A549 (cell line): Measurements from ENCODE around the gene SERINC3. TPM values are rescaled to one million over a fixed set of nuclear protein-coding genes. Genes with fewer than 3 reads are reported as not detected.
A peak's percentile ranks its signal among the peaks of the same experiment; 100 is the strongest.

ENCODE experiments used
- ATAC-seq, 2 experiments: fragments of 200-7000 bp in 1 of 2; fragments of >200 bp in 1 of 2; cut with Nextera tagmentation in 1 of 2; cut with Tn5 transposase in 1 of 2; 3 replicates each; pipeline versions ENCODE4 v1.8.0 to v1.9.1; 2018 to 2020; ENCODE audit warnings: mild to moderate bottlenecking in 1 of 2, moderate library complexity in 1 of 2
- CTCF ChIA-PET: fragments of 300-600 bp; sonication (Branson Sonifier 250); formaldehyde crosslinking; extraction: SDS; loops from one replicate; lab custom pipeline; 2021; ENCODE audit warnings: antibody characterized with exemption, inconsistent platforms; lab: Yijun Ruan, JAX
- POLR2A ChIA-PET: fragments of 350-600 bp; formaldehyde crosslinking; extraction: SDS; loops from one replicate; lab custom pipeline; 2021; ENCODE audit warnings: antibody characterized with exemption, inconsistent platforms; lab: Yijun Ruan, JAX
- DNase-seq, 2 experiments: peaks; one replicate each; pipeline versions ENCODE4 v3.0.0 to v3.0.0-alpha.2; 2011 to 2016; ENCODE audit warnings: low read depth in 1 of 2, low spot score in 1 of 2
- FAIRE-seq: peaks from 2 replicates; lab custom pipeline; 2011; peaks lifted over from hg19 to GRCh38; lab: Jason Lieb, UNC
- H3K27ac ChIP-seq, 2 experiments: fragments of >200 bp; sonication (Bioruptor Twin); formaldehyde crosslinking; 3 replicates each; pipeline ENCODE4 v1.5.1; 2016 to 2017
- H3K4me1 ChIP-seq: fragments of >200 bp; sonication (Bioruptor Twin); formaldehyde crosslinking; 3 replicates; pipeline ENCODE4 v1.6.1; 2016
- H3K4me2 ChIP-seq: fragments of >200 bp; sonication (Bioruptor Twin); formaldehyde crosslinking; 3 replicates; pipeline ENCODE4 v1.6.1; 2016
- H3K4me3 ChIP-seq: fragments of >200 bp; sonication (Bioruptor Twin); formaldehyde crosslinking; 3 replicates; pipeline ENCODE4 v1.5.1; 2016
- H3K9me3 ChIP-seq: fragments of >200 bp; sonication (Bioruptor Twin); formaldehyde crosslinking; 3 replicates; pipeline ENCODE4 v1.6.1; 2016
- CBX8 ChIP-seq: fragments of 200-600 bp; sonication (generic); IDR thresholded peaks from 2 replicates; pipeline ENCODE4 v1.6.1; 2016
- CHD4 ChIP-seq: fragments of 200-600 bp; sonication (generic); IDR thresholded peaks from 2 replicates; pipeline ENCODE4 v1.6.1; 2016; ENCODE audit warnings: antibody characterized with exemption, mild to moderate bottlenecking, borderline replicate concordance
- EHF ChIP-seq: fragments of 250-450 bp; sonication (Bioruptor Pico); IDR thresholded peaks from 2 replicates; pipeline ENCODE4 v1.5.0; 2020; ENCODE audit warnings: mild to moderate bottlenecking
- EHMT2 ChIP-seq: fragments of 200-600 bp; sonication (generic); IDR thresholded peaks from 2 replicates; pipeline ENCODE4 v1.6.1; 2016; ENCODE audit warnings: antibody characterized with exemption, low read depth, mild to moderate bottlenecking, moderate library complexity
- EP300 ChIP-seq, 2 experiments: fragments of >200 bp; sonication (Bioruptor Twin); formaldehyde crosslinking; IDR thresholded peaks; 2 replicates in 1 of 2; 3 replicates in 1 of 2; pipeline ENCODE4 v1.6.1; 2016 to 2017
- ESRRA ChIP-seq: fragments of 150-350 bp; IDR thresholded peaks from 2 replicates; pipeline ENCODE4 v1.6.1; 2014; ENCODE audit warnings: mild to moderate bottlenecking, low read length, borderline replicate concordance
- FOSL2 ChIP-seq, 2 experiments: fragments of 450-650 bp in 1 of 2; fragments of >200 bp in 1 of 2; sonication (Bioruptor Twin) in 1 of 2; formaldehyde crosslinking; IDR thresholded peaks; 2 replicates each; pipeline versions ENCODE4 v1.5.0 to v1.6.1; 2016 to 2020; ENCODE audit warnings: mild to moderate bottlenecking in 1 of 2, moderate library complexity in 1 of 2
- HOXA7 ChIP-seq: fragments of 250-450 bp; sonication (Bioruptor Pico); IDR thresholded peaks from 2 replicates; pipeline ENCODE4 v1.5.0; 2020; ENCODE audit warnings: mild to moderate bottlenecking, moderate library complexity
- HOXB13 ChIP-seq: fragments of 250-450 bp; sonication (Bioruptor Pico); IDR thresholded peaks from 2 replicates; pipeline ENCODE4 v1.5.0; 2020; ENCODE audit warnings: low read depth, mild to moderate bottlenecking, moderate library complexity
- HOXB5 ChIP-seq: fragments of 250-450 bp; sonication (Bioruptor Pico); IDR thresholded peaks from 2 replicates; pipeline ENCODE4 v1.5.0; 2020; ENCODE audit warnings: mild to moderate bottlenecking, moderate library complexity
- KDM1A ChIP-seq: fragments of 200-600 bp; sonication (generic); IDR thresholded peaks from 2 replicates; pipeline ENCODE4 v1.6.1; 2016; ENCODE audit warnings: low read depth, mild to moderate bottlenecking
- KDM5A ChIP-seq: fragments of 200-600 bp; sonication (generic); IDR thresholded peaks from 2 replicates; pipeline ENCODE4 v1.6.1; 2016; ENCODE audit warnings: antibody characterized with exemption, mild to moderate bottlenecking
- MAFK ChIP-seq: fragments of 450-650 bp; IDR thresholded peaks from 2 replicates; pipeline ENCODE4 v1.6.1; 2014; ENCODE audit not compliant: partially characterized antibody
- MAZ ChIP-seq: fragments of 150-350 bp; IDR thresholded peaks from 2 replicates; pipeline ENCODE4 v1.6.1; 2014; ENCODE audit warnings: antibody characterized with exemption, low read depth, low read length, borderline replicate concordance
- NPAS2 ChIP-seq: fragments of 250-450 bp; sonication (Bioruptor Pico); IDR thresholded peaks from 2 replicates; pipeline ENCODE4 v1.8.0; 2022; ENCODE audit warnings: mild to moderate bottlenecking, moderate library complexity, borderline replicate concordance
- NR3C1 ChIP-seq: fragments of >200 bp; sonication (Bioruptor Twin); formaldehyde crosslinking; IDR thresholded peaks from 3 replicates; pipeline ENCODE4 v1.6.1; 2017
- RCOR1 ChIP-seq: fragments of 150-350 bp; IDR thresholded peaks from 2 replicates; pipeline ENCODE4 v1.6.1; 2014; ENCODE audit warnings: antibody characterized with exemption, low read length, low read depth
- RFX5 ChIP-seq: fragments of 450-650 bp; IDR thresholded peaks from 2 replicates; pipeline ENCODE4 v1.7.1; 2014; ENCODE audit warnings: antibody characterized with exemption, mild to moderate bottlenecking, moderate library complexity
- RNF2 ChIP-seq: fragments of 200-600 bp; sonication (generic); IDR thresholded peaks from 2 replicates; pipeline ENCODE4 v1.6.1; 2016; ENCODE audit warnings: low read depth, mild to moderate bottlenecking, antibody characterized with exemption, moderate library complexity, borderline replicate concordance
- TFCP2L1 ChIP-seq: fragments of 250-450 bp; sonication (Bioruptor Pico); IDR thresholded peaks from 2 replicates; pipeline ENCODE4 v1.5.0; 2021; ENCODE audit warnings: mild to moderate bottlenecking
- TP53 ChIP-seq: fragments of 250-450 bp; sonication (Bioruptor Pico); IDR thresholded peaks from 2 replicates; pipeline ENCODE4 v1.5.0; 2021; ENCODE audit warnings: mild to moderate bottlenecking, moderate library complexity
- ZC3H11A ChIP-seq: fragments of 450-650 bp; IDR thresholded peaks from 2 replicates; pipeline ENCODE4 v1.6.1; 2014; ENCODE audit warnings: antibody characterized with exemption, mild to moderate bottlenecking
- WGBS: methylation state at CpG from one replicate; pipeline ENCODE4 v1.1.6; 2017; ENCODE audit errors: missing lambda C conversion rate; 5-methylcytosine and 5-hydroxymethylcytosine counted together
- polyA plus RNA-seq, 4 experiments: library from polyadenylated mRNA; depleted of rRNA in 3 of 4; stranded (reverse); fragments of >200 nt; fragmentation: RNase III in 1 of 4; extraction: RNeasy Plus Mini Kit Qiagen cat#74134 plus additional on column Dnase treatment in 1 of 4; gene quantifications; 2 replicates in 3 of 4; 3 replicates in 1 of 4; pipeline ENCODE4 v1.2.3, GENCODE V29; 2011 to 2017
- TF ChIP-seq, protein P1 (sequence below): fragments of 250-450 bp; sonication (Bioruptor Pico); IDR thresholded peaks from 2 replicates; pipeline ENCODE4 v1.5.0; 2021; ENCODE audit warnings: mild to moderate bottlenecking, moderate library complexity, borderline replicate concordance

Gene SERINC3
- polyA plus RNA-seq, 2 of the 4 experiments (the other 2 are of a cell fraction) = 62.9 to 159 TPM

DNA sequence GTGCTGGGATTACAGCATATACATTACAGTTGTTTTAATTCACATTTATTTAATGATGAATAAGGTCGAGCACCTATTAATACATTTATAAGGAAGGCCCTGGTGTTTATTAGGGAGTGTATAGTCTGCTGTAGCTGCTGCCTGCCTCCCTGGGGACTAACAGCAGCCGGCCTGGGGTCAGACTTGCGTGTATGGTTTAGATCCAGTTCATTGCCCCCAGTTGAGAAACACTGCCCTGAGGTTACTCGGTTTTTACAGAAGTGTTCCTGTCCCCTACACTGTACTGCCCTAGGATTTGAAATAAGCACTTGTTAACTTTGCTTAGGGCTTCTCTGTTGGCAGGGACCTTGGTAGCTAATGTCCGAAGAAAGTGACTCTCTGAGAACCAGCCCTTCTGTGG lies 42.2 kb downstream of the SERINC3 start:
- H3K4me3 ChIP-seq = no peak overlapping the region
- no peak for FAIRE-seq
- ChIA-PET POLR2A (no interaction called here), CTCF (interaction anchor here (0.9 to 2.3 kb wide), 6 partner anchors 8 to 262 kb away, joined by 3 to 11 read pairs (median 4); no protein-coding TSS in a partner anchor)
- H3K4me1 ChIP-seq = peaks cover 12% of the 10 kb centered on the region; the same call in 2 of the 3 replicates
- no peaks in the 10 kb centered on the region for H3K9me3 ChIP-seq
- no peak overlapping the region for H3K4me2 ChIP-seq
- 71% methylated on average over 5 of the region's 5 CpGs for WGBS
- H3K27ac ChIP-seq = no peak overlapping the region
- ATAC-seq = no peak
- TF ChIP-seq TP53 (CRISPR knock-in tag) = no peak
- no peak for TF ChIP-seq MAZ
- no peak for TF ChIP-seq RCOR1
- no peak for TF ChIP-seq ZC3H11A
- TF ChIP-seq ESRRA = no peak
- no peak for TF ChIP-seq HOXB5 (CRISPR knock-in tag)
- no peak for TF ChIP-seq MAFK
- no peak for TF ChIP-seq CHD4
- no peak for DNase-seq

DNA sequence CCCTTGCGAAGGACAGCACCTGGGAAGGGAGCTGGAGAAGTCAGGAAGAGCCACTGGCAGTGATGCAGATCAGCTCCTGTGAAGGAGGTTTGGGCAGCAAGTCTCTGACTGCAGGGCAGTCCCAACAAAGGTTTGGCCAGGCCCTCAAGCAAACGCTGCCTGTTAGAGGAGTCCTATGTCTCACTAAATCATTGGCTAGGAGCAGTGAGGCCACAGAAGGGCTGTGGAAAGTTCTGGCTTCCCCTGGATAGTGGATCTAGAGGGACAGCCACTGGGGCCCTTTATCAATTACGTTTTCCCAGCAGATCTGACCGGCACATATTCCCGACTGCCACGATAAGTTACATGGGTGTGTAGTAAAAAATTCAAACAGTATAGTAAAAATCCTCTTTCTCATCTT lies 43.7 kb downstream of the SERINC3 start:
- ChIA-PET POLR2A (no interaction called here), CTCF (interaction anchor here (1.0 to 1.3 kb wide), 3 partner anchors 18 to 132 kb away, joined by 3 to 5 read pairs (median 4); no protein-coding TSS in a partner anchor)
- FAIRE-seq (no peak), ATAC-seq (no peak), DNase-seq (no peak)
- Histone ChIP-seq H3K27ac (no peak overlapping the region), H3K9me3 (no peaks in the 10 kb centered on the region), H3K4me2 (no peak overlapping the region), H3K4me3 (no peak overlapping the region), H3K4me1 (peaks cover 12% of the 10 kb centered on the region; the same call in 2 of the 3 replicates)
- TF ChIP-seq FOSL2 (IDR thresholded peaks at IDR 0.05) (no peak), FOSL2 (CRISPR knock-in tag; IDR thresholded peaks at IDR 0.05) (no peak)
- 83% methylated on average over 6 of the region's 6 CpGs for WGBS

DNA sequence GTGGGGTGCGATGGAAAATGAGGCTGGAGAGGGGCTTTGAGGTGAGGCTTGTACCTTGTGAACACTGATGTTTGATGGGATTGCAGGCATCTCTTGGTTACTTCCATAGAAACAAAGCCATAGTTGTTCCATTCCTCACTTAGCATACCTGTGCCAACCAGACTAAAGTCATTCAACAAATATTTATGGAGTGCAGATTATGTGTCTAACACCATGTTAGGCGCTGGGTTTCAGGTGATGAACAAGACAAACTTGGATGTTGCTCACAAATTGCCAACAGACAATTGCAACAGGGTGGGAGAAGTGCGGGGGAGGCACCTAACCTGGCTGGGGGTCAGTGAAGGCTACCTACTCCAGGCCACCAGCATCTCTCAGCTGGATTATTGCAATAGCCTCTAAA lies 44.7 kb downstream of the SERINC3 start:
- no peak for DNase-seq
- FAIRE-seq = no peak
- TF ChIP-seq, protein P1, sequence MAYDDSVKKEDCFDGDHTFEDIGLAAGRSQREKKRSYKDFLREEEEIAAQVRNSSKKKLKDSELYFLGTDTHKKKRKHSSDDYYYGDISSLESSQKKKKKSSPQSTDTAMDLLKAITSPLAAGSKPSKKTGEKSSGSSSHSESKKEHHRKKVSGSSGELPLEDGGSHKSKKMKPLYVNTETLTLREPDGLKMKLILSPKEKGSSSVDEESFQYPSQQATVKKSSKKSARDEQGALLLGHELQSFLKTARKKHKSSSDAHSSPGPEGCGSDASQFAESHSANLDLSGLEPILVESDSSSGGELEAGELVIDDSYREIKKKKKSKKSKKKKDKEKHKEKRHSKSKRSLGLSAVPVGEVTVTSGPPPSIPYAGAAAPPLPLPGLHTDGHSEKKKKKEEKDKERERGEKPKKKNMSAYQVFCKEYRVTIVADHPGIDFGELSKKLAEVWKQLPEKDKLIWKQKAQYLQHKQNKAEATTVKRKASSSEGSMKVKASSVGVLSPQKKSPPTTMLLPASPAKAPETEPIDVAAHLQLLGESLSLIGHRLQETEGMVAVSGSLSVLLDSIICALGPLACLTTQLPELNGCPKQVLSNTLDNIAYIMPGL (CRISPR knock-in tag) = no peak
- no peak for TF ChIP-seq MAZ
- TF ChIP-seq CBX8 = no peak
- no peak for TF ChIP-seq NR3C1
- TF ChIP-seq TP53 (CRISPR knock-in tag) = no peak
- no peak for TF ChIP-seq EHMT2
- no peak for TF ChIP-seq KDM1A
- no peak for TF ChIP-seq EHF (CRISPR knock-in tag)
- TF ChIP-seq TFCP2L1 (CRISPR knock-in tag) = no peak
- TF ChIP-seq HOXB13 (CRISPR knock-in tag) = no peak
- TF ChIP-seq HOXA7 (CRISPR knock-in tag) = no peak
- no peak for TF ChIP-seq KDM5A
- TF ChIP-seq EP300 (IDR thresholded peaks at IDR 0.05) = no peak
- TF ChIP-seq NPAS2 (CRISPR knock-in tag) = no peak
- TF ChIP-seq RFX5 = no peak
- TF ChIP-seq RNF2 = no peak
- TF ChIP-seq, all 56 proteins: peak for 0
- WGBS = 79% methylated on average over 3 of the region's 3 CpGs
- ChIA-PET POLR2A (no interaction called here), CTCF (interaction anchor here (1.0 to 2.8 kb wide), 7 partner anchors 16 to 133 kb away, joined by 3 to 22 read pairs (median 5); no protein-coding TSS in a partner anchor)
- no peak overlapping the region for H3K27ac ChIP-seq
- H3K4me3 ChIP-seq = peak overlapping the region; percentile 92; the same call in 1 of the 3 replicates
- H3K9me3 ChIP-seq = no peaks in the 10 kb centered on the region
- H3K4me1 ChIP-seq = peaks cover 12% of the 10 kb centered on the region; the same call in 2 of the 3 replicates
- no peak for ATAC-seq
- H3K4me2 ChIP-seq = peak overlapping the region; percentile 74
